A549 (cell line): ENCODE data around the gene SCG2. TPM values are rescaled to one million over a fixed set of nuclear protein-coding genes. Genes with fewer than 3 reads are reported as not detected.

Source experiments
- ATAC-seq, 2 experiments: fragments of 200-7000 bp in 1 of 2; fragments of >200 bp in 1 of 2; cut with Nextera tagmentation in 1 of 2; cut with Tn5 transposase in 1 of 2; 3 replicates each; pipeline versions ENCODE4 v1.8.0 to v1.9.1; 2018 to 2020; ENCODE audit warnings: mild to moderate bottlenecking in 1 of 2, moderate library complexity in 1 of 2
- CTCF ChIA-PET: fragments of 300-600 bp; sonication (Branson Sonifier 250); formaldehyde crosslinking; extraction: SDS; loops from one replicate; lab custom pipeline; 2021; ENCODE audit warnings: antibody characterized with exemption, inconsistent platforms; lab: Yijun Ruan, JAX
- POLR2A ChIA-PET: fragments of 350-600 bp; formaldehyde crosslinking; extraction: SDS; loops from one replicate; lab custom pipeline; 2021; ENCODE audit warnings: antibody characterized with exemption, inconsistent platforms; lab: Yijun Ruan, JAX
- DNase-seq, 2 experiments: peaks; one replicate each; pipeline versions ENCODE4 v3.0.0 to v3.0.0-alpha.2; 2011 to 2016; ENCODE audit warnings: low read depth in 1 of 2, low spot score in 1 of 2
- FAIRE-seq: peaks from 2 replicates; lab custom pipeline; 2011; peaks lifted over from hg19 to GRCh38; lab: Jason Lieb, UNC
- H3K27ac ChIP-seq, 2 experiments: fragments of >200 bp; sonication (Bioruptor Twin); formaldehyde crosslinking; 3 replicates each; pipeline ENCODE4 v1.5.1; 2016 to 2017
- H3K4me1 ChIP-seq: fragments of >200 bp; sonication (Bioruptor Twin); formaldehyde crosslinking; 3 replicates; pipeline ENCODE4 v1.6.1; 2016
- H3K4me2 ChIP-seq: fragments of >200 bp; sonication (Bioruptor Twin); formaldehyde crosslinking; 3 replicates; pipeline ENCODE4 v1.6.1; 2016
- H3K4me3 ChIP-seq: fragments of >200 bp; sonication (Bioruptor Twin); formaldehyde crosslinking; 3 replicates; pipeline ENCODE4 v1.5.1; 2016
- H3K9me3 ChIP-seq: fragments of >200 bp; sonication (Bioruptor Twin); formaldehyde crosslinking; 3 replicates; pipeline ENCODE4 v1.6.1; 2016
- ATOH8 ChIP-seq: fragments of 250-450 bp; sonication (Bioruptor Pico); IDR thresholded peaks from 2 replicates; pipeline ENCODE4 v1.5.0; 2020; ENCODE audit warnings: low read depth, mild to moderate bottlenecking, moderate library complexity
- BHLHE40 ChIP-seq: IDR thresholded peaks from 2 replicates; pipeline ENCODE4 v1.6.1; 2012; ENCODE audit warnings: low read depth, low read length, inconsistent platforms
- CHD2 ChIP-seq: fragments of 150-350 bp; IDR thresholded peaks from 2 replicates; pipeline ENCODE4 v1.6.1; 2014; ENCODE audit warnings: low read length; ENCODE audit not compliant: partially characterized antibody
- E2F6 ChIP-seq: IDR thresholded peaks from 2 replicates; pipeline ENCODE4 v1.6.1; 2012; ENCODE audit warnings: low read depth, borderline replicate concordance
- EP300 ChIP-seq, 2 experiments: fragments of >200 bp; sonication (Bioruptor Twin); formaldehyde crosslinking; IDR thresholded peaks; 2 replicates in 1 of 2; 3 replicates in 1 of 2; pipeline ENCODE4 v1.6.1; 2016 to 2017
- ESRRA ChIP-seq: fragments of 150-350 bp; IDR thresholded peaks from 2 replicates; pipeline ENCODE4 v1.6.1; 2014; ENCODE audit warnings: mild to moderate bottlenecking, low read length, borderline replicate concordance
- HMGXB4 ChIP-seq: fragments of 250-450 bp; sonication (Bioruptor Pico); IDR thresholded peaks from 2 replicates; pipeline ENCODE4 v1.5.0; 2021; ENCODE audit warnings: mild to moderate bottlenecking, moderate library complexity, borderline replicate concordance
- HOXB13 ChIP-seq: fragments of 250-450 bp; sonication (Bioruptor Pico); IDR thresholded peaks from 2 replicates; pipeline ENCODE4 v1.5.0; 2020; ENCODE audit warnings: low read depth, mild to moderate bottlenecking, moderate library complexity
- HOXB5 ChIP-seq: fragments of 250-450 bp; sonication (Bioruptor Pico); IDR thresholded peaks from 2 replicates; pipeline ENCODE4 v1.5.0; 2020; ENCODE audit warnings: mild to moderate bottlenecking, moderate library complexity
- JUNB ChIP-seq: fragments of >200 bp; sonication (Bioruptor Twin); formaldehyde crosslinking; IDR thresholded peaks from 2 replicates; pipeline ENCODE4 v1.6.1; 2016
- KDM1A ChIP-seq: fragments of 200-600 bp; sonication (generic); IDR thresholded peaks from 2 replicates; pipeline ENCODE4 v1.6.1; 2016; ENCODE audit warnings: low read depth, mild to moderate bottlenecking
- MAX ChIP-seq: IDR thresholded peaks from 2 replicates; pipeline ENCODE4 v1.6.1; 2012
- MAZ ChIP-seq: fragments of 150-350 bp; IDR thresholded peaks from 2 replicates; pipeline ENCODE4 v1.6.1; 2014; ENCODE audit warnings: antibody characterized with exemption, low read depth, low read length, borderline replicate concordance
- MYC ChIP-seq: IDR thresholded peaks from 2 replicates; pipeline ENCODE4 v1.6.1; 2012; ENCODE audit warnings: mild to moderate bottlenecking, inconsistent platforms, low read length, improper control_type of control experiment, borderline replicate concordance
- RCOR1 ChIP-seq: fragments of 150-350 bp; IDR thresholded peaks from 2 replicates; pipeline ENCODE4 v1.6.1; 2014; ENCODE audit warnings: antibody characterized with exemption, low read length, low read depth
- SREBF2 ChIP-seq: fragments of 450-650 bp; IDR thresholded peaks from 2 replicates; pipeline ENCODE4 v1.6.1; 2014; ENCODE audit warnings: mild to moderate bottlenecking, moderate library complexity
- TFCP2L1 ChIP-seq: fragments of 250-450 bp; sonication (Bioruptor Pico); IDR thresholded peaks from 2 replicates; pipeline ENCODE4 v1.5.0; 2021; ENCODE audit warnings: mild to moderate bottlenecking
- TP53 ChIP-seq: fragments of 250-450 bp; sonication (Bioruptor Pico); IDR thresholded peaks from 2 replicates; pipeline ENCODE4 v1.5.0; 2021; ENCODE audit warnings: mild to moderate bottlenecking, moderate library complexity
- ZC3H11A ChIP-seq: fragments of 450-650 bp; IDR thresholded peaks from 2 replicates; pipeline ENCODE4 v1.6.1; 2014; ENCODE audit warnings: antibody characterized with exemption, mild to moderate bottlenecking
- ZSCAN20 ChIP-seq: fragments of 250-450 bp; sonication (Bioruptor Pico); IDR thresholded peaks from 2 replicates; pipeline ENCODE4 v1.8.0; 2022; ENCODE audit warnings: mild to moderate bottlenecking, moderate library complexity
- WGBS: methylation state at CpG from one replicate; pipeline ENCODE4 v1.1.6; 2017; ENCODE audit errors: missing lambda C conversion rate; 5-methylcytosine and 5-hydroxymethylcytosine counted together
- polyA plus RNA-seq, 4 experiments: library from polyadenylated mRNA; depleted of rRNA in 3 of 4; stranded (reverse); fragments of >200 nt; fragmentation: RNase III in 1 of 4; extraction: RNeasy Plus Mini Kit Qiagen cat#74134 plus additional on column Dnase treatment in 1 of 4; gene quantifications; 2 replicates in 3 of 4; 3 replicates in 1 of 4; pipeline ENCODE4 v1.2.3, GENCODE V29; 2011 to 2017

The SCG2 gene
- polyA plus RNA-seq, 2 of the 4 experiments (the other 2 are of a cell fraction), result 0.84 to 10.2 TPM

GRCh38 chr2:223649554-223650533, 47.7 kb upstream of the SCG2 start:
- TF ChIP-seq SREBF2, result no peak
- TF ChIP-seq BHLHE40, result no peak
- no peak for TF ChIP-seq E2F6
- TF ChIP-seq MAX, result no peak
- no peak for TF ChIP-seq HOXB5 (CRISPR knock-in tag)
- no peak for TF ChIP-seq CHD2
- TF ChIP-seq JUNB, result no peak
- no peak for TF ChIP-seq HMGXB4 (CRISPR knock-in tag)
- no peak for TF ChIP-seq HOXB13
- TF ChIP-seq EP300 (IDR thresholded peaks at IDR 0.05), result no peak
- TF ChIP-seq ESRRA, result no peak
- no peak for TF ChIP-seq KDM1A
- Histone ChIP-seq H3K27ac (no peak overlapping the region), H3K4me3 (no peak overlapping the region), H3K9me3 (no peaks in the 10 kb centered on the region), H3K4me1 (peaks cover 8% of the 10 kb centered on the region; the same call in 1 of the 3 replicates), H3K4me2 (no peak overlapping the region)
- POLR2A ChIA-PET, result no interaction called here
- no peak for FAIRE-seq
- 63% methylated on average over 8 of the region's 8 CpGs for WGBS
- CTCF ChIA-PET, result interaction anchor here (1.0 kb wide), 1 partner anchor 9 kb away, joined by 3 read pairs; no protein-coding TSS in a partner anchor
- no peak for ATAC-seq
- no peak for DNase-seq

- Histone ChIP-seq H3K9me3 (no peaks in the 10 kb centered on the region), H3K4me1 (peaks cover 14% of the 10 kb centered on the region), H3K4me2 (no peak overlapping the region), H3K27ac (no peak overlapping the region), H3K4me3 (no peak overlapping the region)
- no peak for ATAC-seq
- ChIA-PET POLR2A (no interaction called here), CTCF (no interaction called here)
- TF ChIP-seq JUNB (no peak), MAZ (no peak), E2F6 (no peak), TP53 (CRISPR knock-in tag) (no peak)
- no peak for FAIRE-seq
- DNase-seq, result no peak
These were observed 46.6 kb upstream of the SCG2 start for GRCh38 chr2:223648755-223649154.

- Histone ChIP-seq H3K4me2 (no peak overlapping the region), H3K27ac (no peak overlapping the region), H3K4me3 (no peak overlapping the region), H3K9me3 (no peaks in the 10 kb centered on the region)
- FAIRE-seq, result no peak
- ChIA-PET CTCF (interaction anchor here (0.6 to 1.0 kb wide), 3 partner anchors 29 to 676 kb away, joined by 4 read pairs; no protein-coding TSS in a partner anchor), POLR2A (no interaction called here)
- WGBS, result 85% methylated on average over 6 of the region's 6 CpGs
- TF ChIP-seq ZSCAN20 (no peak), HOXB13 (no peak), ATOH8 (CRISPR knock-in tag) (no peak), TFCP2L1 (CRISPR knock-in tag) (no peak), MYC (no peak), BHLHE40 (no peak), RCOR1 (no peak), ZC3H11A (no peak)
- TF ChIP-seq, all 56 proteins: peak for 0
- ATAC-seq (no peak; a peak in 1 of 6 replicates), DNase-seq (no peak)
- H3K4me1 ChIP-seq, result peaks cover 26% of the 10 kb centered on the region
These were observed 45.2 kb upstream of the SCG2 start for GRCh38 chr2:223647258-223647952.
